NOMO-1 treated with DMSO at 0.1 percent for 48 hours (cell line): Measurements from ENCODE around the gene PTAFR.
"Not testable (repeated sequence)": the region's sequence is repeated elsewhere in the genome, so short reads cannot be mapped to it uniquely, and the experiment has no call there.

Source experiments
- DNase-seq: peaks from one replicate; lab custom pipeline; 2025; ENCODE audit not compliant: unreplicated experiment; lab: John Stamatoyannopoulos, UW

The PTAFR gene

DNA sequence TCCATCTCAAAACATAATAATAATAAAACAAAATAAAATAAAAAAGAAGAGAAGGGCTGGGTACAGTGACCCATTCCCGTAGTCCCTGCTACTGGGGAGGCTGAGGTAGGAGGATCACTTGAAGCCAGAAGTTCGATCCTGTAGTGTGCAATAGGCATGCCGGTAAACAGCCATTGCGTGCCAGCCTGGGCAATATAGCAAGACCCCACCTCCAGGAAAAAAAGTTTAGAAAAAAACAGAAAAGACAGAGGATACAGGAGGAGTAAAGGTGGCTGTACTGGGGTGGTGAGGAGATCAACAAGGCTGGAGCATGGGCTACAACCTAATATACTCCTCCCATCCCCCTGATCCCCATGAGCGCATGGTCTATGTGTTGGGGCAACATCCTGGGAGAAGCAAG lies 30.8 kb downstream of the PTAFR start:
- DNase-seq, result no peak

- peak; percentile 52 for DNase-seq
Measured at GRCh38 chr1:28144203-28145135, 32.0 kb downstream of the PTAFR start.

- DNase-seq, result no peak
Measured at GRCh38 chr1:28143496-28144202, 32.8 kb downstream of the PTAFR start.

- DNase-seq, result no peak
Measured at GRCh38 chr1:28141685-28142084, 34.8 kb downstream of the PTAFR start.

DNA sequence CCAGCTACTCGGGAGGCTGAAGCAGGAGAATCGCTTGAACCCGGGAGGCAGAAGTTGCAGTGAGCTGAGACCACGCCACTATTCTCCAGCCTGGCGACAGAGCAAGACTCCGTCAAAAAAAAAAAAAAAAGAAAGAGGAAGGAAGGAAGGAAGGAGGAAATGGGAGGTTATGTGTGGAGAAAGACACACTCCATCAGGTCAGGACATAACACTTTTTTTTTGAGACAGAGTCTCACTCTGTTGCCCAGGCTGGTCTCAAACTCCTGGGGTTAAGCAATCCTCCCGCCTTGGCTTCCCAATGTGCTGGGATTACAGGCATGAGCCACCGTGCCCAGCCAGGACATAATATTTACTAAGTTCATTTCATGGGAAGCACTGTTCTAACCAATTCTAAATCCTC lies 36.6 kb downstream of the PTAFR start:
- DNase-seq, result not testable (repeated sequence)

GRCh38 chr1:28139025-28139712 lies 37.3 kb downstream of the PTAFR start:
- DNase-seq, result peak; percentile 75

GRCh38 chr1:28136922-28137613 lies 39.4 kb downstream of the PTAFR start:
- no peak for DNase-seq

- DNase-seq, result peak; percentile 36
Measured at GRCh38 chr1:28136169-28136921, 40.1 kb downstream of the PTAFR start.

- DNase-seq, result peak; percentile 87
Measured at GRCh38 chr1:28135371-28136168, 40.9 kb downstream of the PTAFR start.

DNA sequence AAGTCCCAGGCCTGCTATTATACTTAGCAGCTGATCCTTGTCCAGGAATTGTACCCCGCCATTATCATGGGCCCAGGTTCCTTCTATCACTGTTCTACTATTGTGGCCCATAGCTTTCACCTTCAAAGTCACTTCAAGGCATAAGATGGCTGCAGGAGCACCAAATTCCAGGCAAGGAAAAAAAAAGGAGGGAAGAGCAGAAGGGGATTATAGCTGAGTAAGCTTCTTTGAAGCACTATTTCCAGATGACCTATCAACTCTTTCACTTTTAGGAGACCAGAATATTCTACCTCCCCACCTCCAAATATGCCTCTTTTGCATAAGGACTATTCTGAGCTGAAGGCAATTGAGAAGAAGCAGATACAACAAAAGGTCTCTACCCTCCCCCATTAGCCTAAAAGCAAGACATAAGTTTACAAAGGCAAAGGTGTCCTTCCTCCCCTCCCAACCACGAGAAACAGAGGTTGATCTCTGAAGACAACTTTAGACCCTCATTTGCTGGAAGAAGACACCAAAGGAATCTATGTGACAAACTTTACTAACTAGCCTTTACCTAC lies 41.8 kb downstream of the PTAFR start:
- DNase-seq, result no peak

DNA sequence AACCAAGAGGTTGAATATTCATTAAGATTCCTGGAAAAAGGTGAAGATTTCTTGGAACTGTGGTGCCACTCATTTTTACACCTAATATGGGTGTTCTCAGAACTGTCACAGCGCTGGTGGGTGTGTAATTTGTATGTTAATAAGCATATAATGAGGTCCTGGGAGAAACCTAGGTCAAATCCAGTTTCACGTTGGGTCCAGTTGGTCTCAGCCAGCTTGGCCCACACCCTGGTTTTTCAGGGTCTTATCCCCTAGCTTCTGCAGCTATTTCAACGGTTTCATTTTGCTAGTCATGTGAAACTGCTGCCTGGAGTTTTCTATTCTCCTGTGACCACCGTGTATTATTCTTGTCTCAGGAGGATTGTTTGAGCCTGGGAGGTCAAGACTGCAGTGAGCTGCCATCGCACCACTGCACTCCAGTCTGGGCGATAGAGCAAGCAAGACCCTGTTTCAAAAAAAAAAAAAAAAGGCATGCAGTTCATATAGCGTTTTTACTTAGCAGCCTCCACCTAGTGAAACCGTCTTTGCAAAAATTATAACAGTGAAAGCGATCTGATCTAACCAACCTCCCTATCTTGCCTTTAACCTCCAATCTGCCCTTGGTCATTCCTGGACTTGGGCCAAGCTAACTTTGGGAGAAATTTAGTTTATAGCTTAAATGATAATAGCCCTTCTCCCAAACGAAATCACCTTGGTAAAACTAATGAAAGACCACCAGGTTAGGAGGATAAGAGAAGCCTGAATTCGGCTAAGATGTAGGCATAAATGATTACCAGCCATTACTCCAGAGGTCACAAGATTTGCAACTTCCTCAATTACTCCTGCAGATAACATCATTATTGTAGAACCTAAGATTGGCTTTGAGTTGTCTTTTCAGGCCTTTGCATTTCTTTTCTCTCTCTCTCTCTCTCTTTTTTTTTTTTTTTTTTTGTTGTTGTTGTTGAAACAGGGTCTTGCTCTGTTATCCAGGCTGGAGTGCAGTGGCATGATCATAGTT lies 44.0 kb downstream of the PTAFR start:
- DNase-seq, result peak; percentile 53

GRCh38 chr1:28130901-28131300 lies 45.6 kb downstream of the PTAFR start:
- DNase-seq, result no peak

- DNase-seq, result no peak
Measured at GRCh38 chr1:28129150-28129549, 47.3 kb downstream of the PTAFR start.

- DNase-seq, result peak; percentile 87
Measured at GRCh38 chr1:28127617-28128257, 48.8 kb downstream of the PTAFR start.

GRCh38 chr1:28126783-28127490 lies 49.6 kb downstream of the PTAFR start:
- peak; percentile 89 for DNase-seq

DNA sequence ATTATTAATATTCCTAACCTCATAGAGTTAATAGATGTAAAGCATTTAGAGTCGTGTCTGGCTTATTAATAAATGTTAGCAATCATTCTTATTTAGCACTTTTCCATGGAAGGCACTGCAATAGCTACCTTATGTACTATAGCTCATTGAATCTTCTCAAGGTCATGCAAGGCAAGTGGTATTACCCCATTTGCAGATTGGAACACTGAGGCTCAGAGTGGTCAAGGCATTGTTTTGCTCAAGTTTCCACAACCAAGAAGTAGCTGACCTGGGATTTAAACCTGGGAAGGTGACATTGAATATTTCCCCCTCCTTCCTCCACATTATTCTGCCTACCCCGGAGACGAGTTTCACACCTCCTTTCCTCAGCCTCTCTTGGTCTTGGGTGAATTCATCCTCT lies 50.3 kb downstream of the PTAFR start:
- no peak for DNase-seq

GRCh38 chr1:28123461-28123961 lies 53.0 kb downstream of the PTAFR start:
- peak; percentile 63 for DNase-seq
